CD14-positive monocyte (primary cell): ENCODE results near the gene RGS2. TPM values are rescaled to one million over a fixed set of nuclear protein-coding genes. Genes with fewer than 3 reads are reported as not detected.

Experiments used
- DNase-seq, 3 donors: peaks; one replicate each; pipeline ENCODE4 v3.0.0-alpha.2; 2011 to 2022
- H2AFZ ChIP-seq: 2 replicates; pipeline ENCODE4 v1.6.0; 2012; ENCODE audit warnings: mild to moderate bottlenecking, low read depth, low read length, inconsistent platforms; ENCODE audit not compliant: insufficient read depth, poor library complexity, severe bottlenecking
- H3K27ac ChIP-seq, 2 donors: 1 replicate in 1 of 2; 2 replicates in 1 of 2; pipeline ENCODE4 v1.5.1; 2012 to 2013; ENCODE audit warnings: low read length in 2 of 2, control low read depth in 1 of 2, inconsistent platforms in 1 of 2, low read depth in 1 of 2, mild to moderate bottlenecking in 1 of 2
- H3K27me3 ChIP-seq, 2 donors: one replicate each; pipeline versions ENCODE4 v1.6.0 to v1.6.1; 2011 to 2013; ENCODE audit warnings: low read length in 2 of 2; ENCODE audit not compliant: control insufficient read depth in 2 of 2, insufficient read depth in 2 of 2
- H3K36me3 ChIP-seq, 2 donors: replicated peaks in 1 of 2; 1 replicate in 1 of 2; 2 replicates in 1 of 2; pipeline versions ENCODE4 v1.5.1 to v1.6.1; 2012 to 2013; ENCODE audit warnings: low read length in 2 of 2, control low read depth in 1 of 2, inconsistent platforms in 1 of 2, mild to moderate bottlenecking in 1 of 2; ENCODE audit not compliant: insufficient read depth in 2 of 2, control insufficient read depth in 1 of 2
- H3K4me1 ChIP-seq, 2 donors: 1 replicate in 1 of 2; 2 replicates in 1 of 2; pipeline versions ENCODE4 v1.5.1 to v1.6.1; 2012 to 2013; ENCODE audit warnings: low read length in 2 of 2, control low read depth in 1 of 2, inconsistent platforms in 1 of 2, mild to moderate bottlenecking in 1 of 2, moderate library complexity in 1 of 2; ENCODE audit not compliant: insufficient read depth in 2 of 2, control insufficient read depth in 1 of 2
- H3K4me2 ChIP-seq: replicated peaks from 2 replicates; pipeline ENCODE3; 2012; ENCODE audit warnings: low read length, moderate library complexity, mild to moderate bottlenecking; ENCODE audit not compliant: poor library complexity, severe bottlenecking; ENCODE audit errors: extremely low read depth
- H3K4me3 ChIP-seq, 3 experiments: fragments of 200-600 bp in 1 of 3; sonication (generic) in 1 of 3; replicated peaks in 1 of 3; 1 replicate in 2 of 3; 2 replicates in 1 of 3; pipeline ENCODE4 v1.5.1; 2011 to 2013; ENCODE audit warnings: low read length in 3 of 3, mild to moderate bottlenecking in 3 of 3, control low read depth in 2 of 3, low read depth in 2 of 3, inconsistent platforms in 1 of 3, moderate library complexity in 1 of 3
- H3K79me2 ChIP-seq: 2 replicates; pipeline ENCODE4 v1.6.0; 2012; ENCODE audit warnings: mild to moderate bottlenecking, control low read depth, inconsistent platforms, low read length, moderate library complexity; ENCODE audit not compliant: insufficient read depth
- H3K9ac ChIP-seq: 2 replicates; pipeline ENCODE4 v1.6.0; 2017; ENCODE audit warnings: low read length, mild to moderate bottlenecking; ENCODE audit not compliant: insufficient read depth, poor library complexity, severe bottlenecking
- H3K9me3 ChIP-seq, 2 donors: replicated peaks in 1 of 2; 1 replicate in 1 of 2; 2 replicates in 1 of 2; pipeline versions ENCODE4 v1.5.1 to v1.6.1; 2012 to 2013; ENCODE audit warnings: low read length in 2 of 2, control low read depth in 1 of 2; ENCODE audit not compliant: control insufficient read depth in 1 of 2, insufficient read depth in 1 of 2
- H4K20me1 ChIP-seq: 2 replicates; pipeline ENCODE4 v1.6.0; 2012; ENCODE audit warnings: mild to moderate bottlenecking, low read length, control low read depth, moderate library complexity; ENCODE audit not compliant: insufficient read depth
- H3K27ac Mint-ChIP-seq, 7 donors: one replicate each; pipeline ENCODE4 v1.8.0; 2020; ENCODE audit warnings: mild to moderate bottlenecking in 7 of 7, mixed read lengths in 7 of 7, moderate library complexity in 6 of 7, inconsistent platforms in 2 of 7
- H3K27me3 Mint-ChIP-seq, 3 donors: one replicate each; pipeline ENCODE4 v1.8.0; 2021 to 2022; ENCODE audit warnings: low read depth in 3 of 3, mild to moderate bottlenecking in 3 of 3, mixed read lengths in 3 of 3, moderate library complexity in 3 of 3, inconsistent platforms in 1 of 3
- H3K36me3 Mint-ChIP-seq, 2 donors: one replicate each; pipeline ENCODE4 v1.8.0; 2020; ENCODE audit warnings: mixed read lengths in 2 of 2, inconsistent platforms in 1 of 2, mild to moderate bottlenecking in 1 of 2
- H3K4me1 Mint-ChIP-seq: one replicate; pipeline ENCODE4 v1.8.0; 2020; ENCODE audit warnings: mild to moderate bottlenecking, mixed read lengths
- H3K4me3 Mint-ChIP-seq, 2 donors: one replicate each; pipeline ENCODE4 v1.8.0; 2020; ENCODE audit warnings: mild to moderate bottlenecking in 2 of 2, mixed read lengths in 2 of 2, moderate library complexity in 1 of 2
- H3K9me3 Mint-ChIP-seq, 7 donors: one replicate each; pipeline ENCODE4 v1.8.0; 2020 to 2022; ENCODE audit warnings: mixed read lengths in 7 of 7, mild to moderate bottlenecking in 6 of 7, moderate library complexity in 6 of 7, inconsistent platforms in 2 of 7
- CTCF ChIP-seq: fragments of 200-600 bp; IDR thresholded peaks from one replicate; pipeline ENCODE4 v1.8.0; 2022; ENCODE audit warnings: antibody characterized with exemption, mild to moderate bottlenecking
- WGBS: methylation state at CpG from one replicate; pipeline ENCODE4 v1.1.5; 2013; ENCODE audit warnings: missing lambda C conversion rate; ENCODE audit not compliant: insufficient coverage; 5-methylcytosine and 5-hydroxymethylcytosine counted together
- intact Hi-C, 2 donors: fragments of 100-400 bp; cut with micrococcal nuclease; formaldehyde crosslinking; loops; one replicate each; pipeline versions ENCODE4 v1.15.0 to v1.15.1; 2023
- polyA plus RNA-seq, 3 donors: library from polyadenylated mRNA; depleted of rRNA in 1 of 3; unstranded in 2 of 3; stranded (reverse) in 1 of 3; fragments of 300-500 nt in 2 of 3; fragments of >200 nt in 1 of 3; fragmentation: Illumina TruSeq in 2 of 3; gene quantifications; 1 replicate in 2 of 3; 2 replicates in 1 of 3; pipeline ENCODE4 v1.2.3, GENCODE V29; 2012 to 2021

The RGS2 gene
- polyA plus RNA-seq, 3 donors: 974 to 3,307 (median 1,708) TPM

DNA sequence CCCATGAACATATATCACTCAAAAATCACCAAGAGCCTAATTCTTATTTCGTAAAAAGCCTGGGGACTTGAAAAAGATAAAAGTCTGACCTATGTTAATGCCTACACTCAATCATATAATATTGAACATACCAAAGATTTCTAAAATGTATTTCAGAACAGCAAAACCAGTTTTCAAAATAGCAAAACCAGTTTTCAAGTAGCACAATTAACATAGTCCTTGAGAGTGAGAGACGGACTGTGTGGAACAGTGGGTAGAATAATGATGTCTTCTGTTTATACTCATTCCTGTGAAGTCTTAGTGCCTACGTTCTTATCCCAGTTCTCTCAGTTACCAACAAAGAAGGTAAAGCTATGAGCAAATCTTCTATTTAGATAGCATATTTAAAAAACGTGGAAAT, 22.3 kb upstream of the RGS2 start:
- Histone ChIP-seq H3K79me2 (no peaks in the 10 kb centered on the region), H2AFZ (no peak overlapping the region), H3K27me3 (no peaks in the 10 kb centered on the region), H3K36me3 (no peaks in the 10 kb centered on the region), H3K4me3 (no peak overlapping the region), H3K4me2 (no peak overlapping the region), H3K4me1 (peaks cover 0 to 5% of the 10 kb centered on the region in 2 donors), H3K27ac (no peak overlapping the region), H3K9me3 (no peaks in the 10 kb centered on the region), H4K20me1 (no peaks in the 10 kb centered on the region), H3K9ac (no peak overlapping the region)
- no CpG with 5 or more reads among the region's 4 CpGs for WGBS
- TF ChIP-seq CTCF: no peak
- H3K4me3 Mint-ChIP-seq: no peak overlapping the region
- H3K36me3 Mint-ChIP-seq: no peaks in the 10 kb centered on the region
- intact Hi-C loops: no loop called here
- H3K9me3 Mint-ChIP-seq: peaks cover 0 to 1% (median 0%) of the 10 kb centered on the region in 7 donors
- DNase-seq: no peak
- no peak overlapping the region for H3K27ac Mint-ChIP-seq
- H3K27me3 Mint-ChIP-seq: no peaks in the 10 kb centered on the region
- H3K4me1 Mint-ChIP-seq: peaks cover 7% of the 10 kb centered on the region

GRCh38 chr1:192787914-192788585, 20.8 kb upstream of the RGS2 start:
- peak; percentile 46 to 77 (median 62) for DNase-seq
- peaks cover 0 to 5% of the 10 kb centered on the region in 2 donors for H3K4me1 ChIP-seq
- no peaks in the 10 kb centered on the region for H3K27me3 ChIP-seq
- TF ChIP-seq CTCF: no peak
- no peak overlapping the region for H3K9ac ChIP-seq
- peak overlapping the region; percentile 4 for H2AFZ ChIP-seq
- no peaks in the 10 kb centered on the region for H3K36me3 ChIP-seq
- 1% methylated on average over 7 of the region's 9 CpGs for WGBS
- intact Hi-C loops: no loop called here
- H3K9me3 Mint-ChIP-seq: peaks cover 0 to 1% (median 0%) of the 10 kb centered on the region in 7 donors
- no peak overlapping the region for H3K4me3 ChIP-seq
- H3K79me2 ChIP-seq: no peaks in the 10 kb centered on the region
- no peak overlapping the region for H3K27ac ChIP-seq
- H3K27me3 Mint-ChIP-seq: no peaks in the 10 kb centered on the region
- H3K4me1 Mint-ChIP-seq: peaks cover 7% of the 10 kb centered on the region
- H3K4me3 Mint-ChIP-seq: peak overlapping the region in 1 of 2 donors; percentile 21
- H4K20me1 ChIP-seq: no peaks in the 10 kb centered on the region
- no peak overlapping the region for H3K4me2 ChIP-seq
- H3K36me3 Mint-ChIP-seq: no peaks in the 10 kb centered on the region
- H3K9me3 ChIP-seq: no peaks in the 10 kb centered on the region
- peak overlapping the region in 1 of 7 donors; percentile 53 for H3K27ac Mint-ChIP-seq
